GM12865 (cell line): ENCODE results near the gene SASS6.

ENCODE experiments used
- DNase-seq: peaks from one replicate; pipeline ENCODE4 v3.0.0; 2010; ENCODE audit warnings: low read depth
- H3K4me3 ChIP-seq: 2 replicates; pipeline ENCODE4 v1.5.1; 2011; ENCODE audit warnings: mild to moderate bottlenecking, low read depth, low read length, control low read depth
- TF ChIP-seq, protein P1 (sequence below): IDR thresholded peaks from 2 replicates; pipeline ENCODE4 v1.5.1; 2011; ENCODE audit warnings: low read length, control low read depth, low read depth, inconsistent platforms; ENCODE audit not compliant: insufficient read depth; ENCODE audit errors: missing control alignments

SASS6 gene

DNA sequence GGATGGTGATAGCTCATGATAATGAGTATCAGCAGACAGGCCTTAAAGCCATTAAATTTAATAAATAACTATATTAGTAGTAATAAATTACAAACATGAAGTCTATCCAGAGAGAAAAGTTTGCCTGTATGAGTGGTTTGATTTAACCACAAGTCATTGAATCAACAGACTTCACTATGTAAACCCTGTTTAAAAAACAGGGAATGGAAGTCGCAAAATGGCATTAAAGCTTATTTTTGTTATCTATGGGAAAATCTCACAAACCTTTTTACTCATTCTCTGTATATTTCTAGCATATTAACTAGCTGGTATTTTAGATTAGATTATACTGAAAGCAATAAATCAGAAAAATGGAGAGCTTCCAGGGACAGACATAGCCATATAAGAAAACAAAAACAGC lies 45.3 kb downstream of the SASS6 start:
- no peak overlapping the region for H3K4me3 ChIP-seq
- DNase-seq: no peak
- TF ChIP-seq, protein P1, sequence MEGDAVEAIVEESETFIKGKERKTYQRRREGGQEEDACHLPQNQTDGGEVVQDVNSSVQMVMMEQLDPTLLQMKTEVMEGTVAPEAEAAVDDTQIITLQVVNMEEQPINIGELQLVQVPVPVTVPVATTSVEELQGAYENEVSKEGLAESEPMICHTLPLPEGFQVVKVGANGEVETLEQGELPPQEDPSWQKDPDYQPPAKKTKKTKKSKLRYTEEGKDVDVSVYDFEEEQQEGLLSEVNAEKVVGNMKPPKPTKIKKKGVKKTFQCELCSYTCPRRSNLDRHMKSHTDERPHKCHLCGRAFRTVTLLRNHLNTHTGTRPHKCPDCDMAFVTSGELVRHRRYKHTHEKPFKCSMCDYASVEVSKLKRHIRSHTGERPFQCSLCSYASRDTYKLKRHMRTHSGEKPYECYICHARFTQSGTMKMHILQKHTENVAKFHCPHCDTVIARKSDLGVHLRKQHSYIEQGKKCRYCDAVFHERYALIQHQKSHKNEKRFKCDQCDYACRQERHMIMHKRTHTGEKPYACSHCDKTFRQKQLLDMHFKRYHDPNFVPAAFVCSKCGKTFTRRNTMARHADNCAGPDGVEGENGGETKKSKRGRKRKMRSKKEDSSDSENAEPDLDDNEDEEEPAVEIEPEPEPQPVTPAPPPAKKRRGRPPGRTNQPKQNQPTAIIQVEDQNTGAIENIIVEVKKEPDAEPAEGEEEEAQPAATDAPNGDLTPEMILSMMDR: no peak

DNA sequence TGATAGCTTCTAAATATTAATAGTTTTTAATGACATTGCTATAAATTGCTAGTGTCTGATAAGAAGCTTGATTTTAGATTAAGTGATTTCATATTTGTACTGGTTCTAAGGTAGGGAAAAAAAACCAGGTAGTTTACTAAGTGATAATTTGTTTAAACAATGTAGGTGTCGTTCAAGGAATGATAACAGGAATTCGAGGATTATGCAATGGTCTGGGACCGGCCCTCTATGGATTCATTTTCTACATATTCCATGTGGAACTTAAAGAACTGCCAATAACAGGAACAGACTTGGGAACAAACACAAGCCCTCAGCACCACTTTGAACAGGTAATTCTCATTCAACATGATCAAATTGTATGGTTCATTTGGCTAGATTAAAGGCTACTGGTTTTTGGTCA lies 52.4 kb downstream of the SASS6 start:
- H3K4me3 ChIP-seq: no peak overlapping the region
- no peak for DNase-seq
- TF ChIP-seq, protein P1: no peak

DNA sequence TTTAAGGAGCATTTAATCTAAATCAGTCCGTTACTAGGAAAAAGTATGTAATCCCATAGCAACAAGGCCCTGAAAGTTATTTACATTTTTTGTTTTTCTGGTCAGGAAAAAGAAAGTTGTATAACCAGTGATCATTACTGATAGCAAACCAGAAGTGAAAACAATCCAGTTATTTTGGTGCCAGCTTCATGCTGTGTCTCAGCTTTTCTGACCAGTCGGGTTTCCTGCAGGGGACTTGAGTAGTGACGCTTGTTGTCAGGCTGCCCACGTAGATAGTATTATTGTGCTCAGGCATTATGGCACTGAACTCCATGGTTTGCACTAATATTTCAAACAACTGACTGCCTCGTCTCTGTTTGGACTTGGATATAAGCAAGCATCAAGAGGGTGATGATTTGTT lies 55.2 kb downstream of the SASS6 start:
- peak; percentile 87 for DNase-seq
- TF ChIP-seq, protein P1: no peak
- peak overlapping the region; percentile 46 for H3K4me3 ChIP-seq

DNA sequence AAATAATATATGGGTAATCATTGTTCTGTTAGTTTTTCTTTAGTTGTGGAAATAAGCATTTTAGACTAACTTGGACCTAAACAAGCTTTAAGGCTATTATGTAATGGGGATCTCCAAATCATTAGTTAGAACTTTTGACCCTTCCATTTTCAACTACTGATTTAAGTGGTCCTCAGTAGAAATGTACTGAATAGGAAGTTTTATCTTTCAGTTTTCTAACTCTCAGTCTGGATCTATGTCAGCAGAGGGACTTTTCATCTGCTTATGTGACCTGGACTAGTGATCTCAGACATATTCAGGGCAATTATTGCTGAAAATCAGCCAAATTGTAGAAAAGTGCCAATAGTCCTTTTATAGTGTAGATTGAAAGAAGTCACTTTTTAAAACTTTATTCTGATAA lies 56.0 kb downstream of the SASS6 start:
- peak overlapping the region; percentile 46 for H3K4me3 ChIP-seq
- peak; percentile 84 for DNase-seq
- TF ChIP-seq, protein P1: no peak

GRCh38 chr1:100076319-100076718 lies 56.4 kb downstream of the SASS6 start:
- TF ChIP-seq, protein P1: no peak
- DNase-seq: no peak
- peak overlapping the region; percentile 34; the same call in 1 of the 2 replicates for H3K4me3 ChIP-seq

DNA sequence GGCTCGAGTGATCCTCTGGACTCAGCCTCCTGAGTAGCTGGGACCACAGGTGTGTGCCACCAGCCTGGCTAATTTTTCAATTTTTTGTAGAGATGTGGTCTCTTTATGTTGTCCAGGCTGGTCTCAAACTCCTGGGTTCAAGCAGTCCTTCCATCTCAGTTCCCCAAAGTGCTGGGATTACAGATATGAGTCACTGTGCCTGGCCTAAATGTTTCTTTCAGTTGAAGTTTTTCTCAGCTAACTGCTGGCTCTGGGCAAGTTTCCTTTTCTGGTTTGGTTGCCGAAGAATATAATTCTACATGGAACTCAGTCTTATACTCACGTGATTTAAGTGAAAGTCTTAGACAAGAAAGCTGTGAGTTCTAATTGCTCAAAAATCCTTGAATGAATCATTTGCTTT lies 57.0 kb downstream of the SASS6 start:
- no peak overlapping the region for H3K4me3 ChIP-seq
- peak; percentile 87 for DNase-seq
- TF ChIP-seq, protein P1: no peak

- TF ChIP-seq, protein P1: no peak
- peak; percentile 5 for DNase-seq
- H3K4me3 ChIP-seq: no peak overlapping the region
Measured at GRCh38 chr1:100074604-100075395, 57.9 kb downstream of the SASS6 start.
